GM21447 (cell line): ENCODE data around the gene PCDHAC2.

ENCODE experiments used
- ATAC-seq: cut with Tn5 transposase; IDR thresholded peaks from one replicate; pipeline ENCODE4 v1.9.1; 2021; ENCODE audit not compliant: unreplicated experiment

The PCDHAC2 gene, protein sequence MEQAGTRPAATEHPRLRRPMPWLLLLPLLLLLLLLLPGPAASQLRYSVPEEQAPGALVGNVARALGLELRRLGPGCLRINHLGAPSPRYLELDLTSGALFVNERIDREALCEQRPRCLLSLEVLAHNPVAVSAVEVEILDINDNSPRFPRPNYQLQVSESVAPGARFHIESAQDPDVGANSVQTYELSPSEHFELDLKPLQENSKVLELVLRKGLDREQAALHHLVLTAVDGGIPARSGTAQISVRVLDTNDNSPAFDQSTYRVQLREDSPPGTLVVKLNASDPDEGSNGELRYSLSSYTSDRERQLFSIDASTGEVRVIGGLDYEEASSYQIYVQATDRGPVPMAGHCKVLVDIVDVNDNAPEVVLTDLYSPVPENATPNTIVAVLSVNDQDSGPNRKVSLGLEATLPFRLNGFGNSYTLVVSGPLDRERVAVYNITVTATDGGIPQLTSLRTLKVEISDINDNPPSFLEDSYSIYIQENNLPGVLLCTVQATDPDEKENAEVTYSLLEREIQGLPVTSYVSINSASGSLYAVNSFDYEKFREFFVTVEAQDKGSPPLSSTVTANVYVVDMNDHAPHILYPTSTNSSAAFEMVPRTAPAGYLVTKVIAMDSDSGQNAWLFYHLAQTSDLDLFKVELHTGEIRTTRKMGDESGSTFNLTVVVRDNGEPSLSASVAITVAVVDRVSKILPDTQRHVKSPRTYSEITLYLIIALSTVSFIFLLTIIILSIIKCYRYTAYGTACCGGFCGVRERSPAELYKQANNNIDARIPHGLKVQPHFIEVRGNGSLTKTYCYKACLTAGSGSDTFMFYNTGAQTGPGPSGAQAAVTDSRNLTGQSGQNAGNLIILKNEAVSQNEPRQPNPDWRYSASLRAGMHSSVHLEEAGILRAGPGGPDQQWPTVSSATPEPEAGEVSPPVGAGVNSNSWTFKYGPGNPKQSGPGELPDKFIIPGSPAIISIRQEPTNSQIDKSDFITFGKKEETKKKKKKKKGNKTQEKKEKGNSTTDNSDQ

DNA sequence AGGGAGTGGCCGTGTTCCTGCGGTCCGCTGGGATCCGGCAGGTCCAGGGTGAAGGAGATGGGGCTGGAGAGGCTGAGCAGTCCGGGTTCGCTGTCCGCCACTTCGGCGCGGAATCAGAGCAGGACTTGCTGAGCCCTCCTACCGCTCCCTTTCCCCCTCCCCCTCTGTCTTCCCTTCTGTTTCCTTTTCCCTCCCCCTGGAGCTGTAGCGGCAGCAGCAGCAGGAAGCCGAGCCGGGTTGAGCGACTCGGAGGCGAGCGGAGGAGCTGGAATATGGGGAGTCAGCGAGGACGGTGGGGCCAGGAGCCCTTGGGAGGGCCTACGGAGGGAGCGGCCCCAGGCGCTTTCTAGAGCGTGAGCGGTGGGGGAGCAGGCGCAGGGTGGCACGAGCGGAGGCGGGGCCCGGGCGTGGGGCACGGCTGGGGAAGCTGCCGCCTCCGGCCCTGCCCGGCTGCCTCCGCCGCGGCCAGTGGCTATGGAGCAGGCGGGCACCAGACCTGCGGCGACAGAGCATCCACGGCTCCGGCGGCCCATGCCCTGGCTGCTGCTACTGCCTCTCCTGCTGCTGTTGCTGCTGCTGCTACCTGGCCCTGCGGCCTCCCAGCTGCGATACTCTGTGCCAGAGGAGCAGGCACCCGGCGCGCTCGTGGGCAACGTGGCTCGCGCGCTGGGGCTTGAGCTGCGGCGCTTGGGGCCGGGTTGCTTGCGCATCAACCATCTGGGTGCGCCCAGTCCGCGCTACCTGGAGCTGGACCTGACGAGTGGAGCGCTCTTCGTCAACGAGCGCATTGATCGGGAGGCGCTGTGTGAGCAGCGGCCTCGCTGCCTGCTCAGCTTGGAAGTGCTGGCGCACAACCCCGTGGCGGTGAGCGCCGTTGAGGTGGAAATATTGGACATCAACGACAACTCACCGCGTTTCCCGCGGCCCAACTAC, at the start of gene PCDHAC2:
TSS of gene PCDHAC2 (plus strand) at position 184 of the 933 bp plus-strand sequence. CDS start at position 475, 291 bp downstream.
- no peak for ATAC-seq

- ATAC-seq = no peak
Observed at GRCh38 chr5:140923601-140924000, 42.7 kb upstream of the PCDHAC2 start.

- ATAC-seq = no peak
Observed at GRCh38 chr5:140925806-140926442, 40.4 kb upstream of the PCDHAC2 start, which contains the start of gene PCDHAC1. Gene PCDHAC1 (plus strand): TSS chr5:140926299. CDS start chr5:140926893, 594 bp downstream.

GRCh38 chr5:140926443-140927227, 39.6 kb upstream of the PCDHAC2 start:
- no peak for ATAC-seq

DNA sequence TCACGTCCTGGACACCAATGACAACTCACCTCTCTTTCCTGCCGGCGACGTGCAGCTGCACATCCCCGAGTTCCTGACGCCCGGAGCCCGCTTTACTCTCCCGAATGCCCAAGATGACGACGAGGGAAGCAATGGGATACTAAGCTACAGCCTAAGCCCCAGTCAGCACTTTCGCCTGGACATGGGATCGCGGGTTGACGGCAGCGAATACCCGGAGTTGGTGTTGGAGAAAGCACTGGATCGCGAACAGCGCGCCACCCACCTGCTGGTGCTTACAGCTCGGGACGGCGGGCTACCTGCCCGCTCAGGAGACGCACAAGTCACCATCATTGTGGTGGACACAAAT, 39.1 kb upstream of the PCDHAC2 start:
- ATAC-seq = no peak

DNA sequence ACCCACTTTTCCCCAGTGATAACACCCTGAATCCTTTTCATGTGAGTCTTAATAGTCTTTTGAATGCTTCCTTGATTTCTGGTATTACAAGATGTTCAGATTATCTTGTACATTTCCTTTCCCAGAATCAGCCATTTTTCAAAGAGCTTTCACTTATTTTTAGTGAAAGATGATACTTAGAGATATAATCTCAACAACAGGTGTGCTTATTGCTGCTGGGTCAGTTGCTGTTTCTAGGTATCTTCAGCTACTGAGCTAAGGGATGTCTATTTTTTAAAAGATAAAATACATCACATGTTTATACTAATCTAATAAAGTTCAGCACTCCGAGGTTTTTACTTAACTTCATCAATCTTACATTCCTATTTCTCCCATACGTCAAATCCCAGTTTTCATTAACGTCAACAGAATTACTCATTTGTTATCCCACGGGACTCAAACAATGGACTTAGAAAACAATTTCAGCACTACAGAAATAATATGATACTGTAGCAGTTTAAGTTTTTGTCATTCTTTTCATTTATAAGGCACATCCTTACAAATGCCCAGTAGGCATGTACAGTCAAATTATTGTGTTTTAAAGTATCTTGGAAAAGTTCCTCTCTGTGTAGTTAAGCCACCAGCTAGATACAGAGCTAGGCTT, 31.2 kb upstream of the PCDHAC2 start:
- ATAC-seq = no peak

GRCh38 chr5:140946578-140946977, 19.7 kb upstream of the PCDHAC2 start:
- no peak for ATAC-seq

- ATAC-seq = no peak
Observed at GRCh38 chr5:140951636-140952035, 14.6 kb upstream of the PCDHAC2 start.

- ATAC-seq = no peak
Observed at GRCh38 chr5:140953234-140953633, 13.0 kb upstream of the PCDHAC2 start.

GRCh38 chr5:140962190-140962589, 4.1 kb upstream of the PCDHAC2 start:
- no peak for ATAC-seq

DNA sequence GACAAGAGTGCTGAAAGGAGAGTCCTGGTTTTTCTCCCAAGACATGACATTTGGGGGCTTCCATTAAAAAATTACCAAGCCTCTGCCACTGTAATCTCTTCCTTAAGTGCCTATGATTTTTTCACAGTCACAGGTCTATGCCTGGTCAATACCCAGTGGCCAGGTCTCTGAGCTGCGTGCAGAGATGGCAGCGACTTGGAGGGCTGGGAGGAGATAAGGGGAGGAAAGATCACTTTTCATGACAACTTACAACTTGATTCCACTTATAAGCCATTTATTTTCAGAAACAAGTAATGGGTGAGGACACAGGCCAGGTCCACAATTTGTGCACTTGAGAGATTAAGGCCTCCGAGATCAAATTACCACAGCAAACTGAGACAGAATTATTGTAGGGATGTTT, 1.9 kb upstream of the PCDHAC2 start:
- ATAC-seq = no peak

DNA sequence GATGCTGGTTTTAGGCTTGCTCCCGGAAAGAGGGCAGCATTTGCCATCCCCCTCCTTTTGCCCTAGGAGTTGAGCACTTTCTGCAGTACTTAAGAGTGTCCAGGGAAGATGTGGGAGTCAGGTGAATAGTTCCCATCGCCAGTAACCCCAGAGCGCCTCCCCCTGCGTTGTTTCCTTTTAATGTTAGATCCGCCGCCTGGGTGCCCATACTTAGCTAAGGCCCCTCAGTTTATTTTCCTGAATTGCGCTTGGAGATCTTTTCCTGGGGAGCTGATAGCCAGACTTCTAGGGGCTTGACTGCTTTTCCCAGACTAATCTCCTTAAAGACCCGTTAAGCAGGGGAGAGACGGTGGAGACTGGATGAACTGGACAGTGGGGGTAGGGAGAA, 377 bp upstream of the PCDHAC2 start:
- no peak for ATAC-seq

DNA sequence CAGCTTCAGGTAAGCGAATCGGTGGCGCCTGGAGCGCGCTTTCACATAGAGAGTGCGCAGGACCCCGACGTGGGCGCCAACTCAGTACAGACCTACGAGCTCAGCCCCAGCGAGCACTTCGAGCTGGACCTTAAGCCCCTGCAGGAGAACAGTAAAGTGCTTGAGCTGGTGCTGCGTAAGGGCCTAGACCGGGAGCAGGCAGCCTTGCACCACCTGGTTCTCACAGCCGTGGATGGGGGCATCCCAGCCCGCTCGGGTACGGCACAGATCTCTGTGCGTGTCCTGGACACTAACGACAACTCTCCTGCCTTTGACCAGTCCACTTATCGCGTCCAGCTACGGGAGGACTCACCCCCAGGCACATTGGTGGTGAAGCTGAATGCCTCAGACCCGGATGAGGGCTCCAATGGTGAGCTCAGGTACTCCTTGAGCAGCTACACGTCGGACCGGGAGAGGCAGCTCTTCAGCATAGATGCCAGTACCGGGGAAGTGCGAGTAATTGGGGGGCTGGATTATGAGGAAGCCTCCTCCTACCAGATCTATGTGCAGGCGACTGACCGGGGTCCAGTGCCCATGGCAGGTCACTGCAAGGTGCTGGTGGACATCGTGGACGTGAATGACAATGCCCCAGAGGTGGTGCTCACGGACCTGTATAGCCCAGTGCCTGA, 1.1 kb downstream of the PCDHAC2 start:
- no peak for ATAC-seq

GRCh38 chr5:140969880-140970279, 3.6 kb downstream of the PCDHAC2 start:
- no peak for ATAC-seq

- ATAC-seq = no peak
Observed at GRCh38 chr5:140973550-140973949, 7.3 kb downstream of the PCDHAC2 start.

- no peak for ATAC-seq
Observed at GRCh38 chr5:140977003-140977402, 10.7 kb downstream of the PCDHAC2 start.

- no peak for ATAC-seq
Observed at GRCh38 chr5:140978260-140978659, 12.0 kb downstream of the PCDHAC2 start.

GRCh38 chr5:140978983-140979382, 12.7 kb downstream of the PCDHAC2 start:
- ATAC-seq = no peak
